Neural cell (in vitro differentiated cells): ENCODE measurements around the gene DPP10. TPM values are rescaled to one million over a fixed set of nuclear protein-coding genes. Genes with fewer than 3 reads are reported as not detected.

Source experiments
- H2AFZ ChIP-seq: fragments of 200-600, 300-800 bp; sonication (generic), shearing (Covaris generic); 2 replicates; pipeline ENCODE4 v1.6.0; 2014; ENCODE audit warnings: low read depth, mild to moderate bottlenecking, antibody characterized with exemption, low read length, moderate library complexity
- H3F3A ChIP-seq: fragments of 200-600 bp; shearing (Covaris generic); 2 replicates; pipeline ENCODE4 v1.6.1; 2016; ENCODE audit warnings: mild to moderate bottlenecking, moderate library complexity, mixed read lengths, antibody characterized with exemption, low read length; ENCODE audit not compliant: insufficient read depth, poor library complexity, severe bottlenecking
- H3K27ac ChIP-seq: fragments of 200-600, 300-800 bp; sonication (generic), shearing (Covaris generic); 2 replicates; pipeline ENCODE4 v1.5.1; 2014; ENCODE audit warnings: mild to moderate bottlenecking, low read length, moderate library complexity
- H3K27me3 ChIP-seq: fragments of 300-800, 200-600 bp; sonication (generic), shearing (Covaris generic); 2 replicates; pipeline ENCODE4 v1.6.0; 2014; ENCODE audit warnings: mild to moderate bottlenecking, low read depth, low read length, moderate library complexity; ENCODE audit not compliant: insufficient read depth
- H3K36me3 ChIP-seq: fragments of 300-800, 200-600 bp; sonication (generic), shearing (Covaris generic); 2 replicates; pipeline ENCODE4 v1.5.1; 2014; ENCODE audit warnings: mild to moderate bottlenecking, antibody characterized with exemption, low read length, moderate library complexity; ENCODE audit not compliant: insufficient read depth
- H3K4me2 ChIP-seq: fragments of 300-800, 200-600 bp; sonication (generic), shearing (Covaris generic); 2 replicates; pipeline ENCODE4 v1.6.0; 2014; ENCODE audit warnings: mild to moderate bottlenecking, low read length
- H3K4me3 ChIP-seq: fragments of 300-800, 200-600 bp; sonication (generic), shearing (Covaris generic); 2 replicates; pipeline ENCODE4 v1.5.1; 2014; ENCODE audit warnings: mild to moderate bottlenecking, low read length, moderate library complexity
- H3K79me2 ChIP-seq: fragments of 200-600 bp; shearing (Covaris generic); replicated peaks from 2 replicates; pipeline ENCODE4 v1.6.0; 2014; ENCODE audit warnings: mild to moderate bottlenecking, low read length, moderate library complexity; ENCODE audit not compliant: insufficient read depth
- H3K9ac ChIP-seq: fragments of 300-800, 200-600 bp; sonication (generic), shearing (Covaris generic); 2 replicates; pipeline ENCODE4 v1.6.1; 2016; ENCODE audit warnings: mild to moderate bottlenecking, low read length, mixed read lengths
- H3K9me2 ChIP-seq: fragments of 200-600 bp; shearing (Covaris generic); 2 replicates; pipeline ENCODE4 v1.6.1; 2016; ENCODE audit warnings: mild to moderate bottlenecking, low read length, mixed read lengths; ENCODE audit not compliant: insufficient read depth
- H3K9me3 ChIP-seq: fragments of 200-600, 300-800 bp; sonication (generic), shearing (Covaris generic); 2 replicates; pipeline ENCODE4 v1.6.1; 2016; ENCODE audit warnings: mild to moderate bottlenecking, mixed run types, low read length, moderate library complexity, mixed read lengths
- H4K20me1 ChIP-seq: fragments of 200-600 bp; shearing (Covaris generic); 2 replicates; pipeline ENCODE4 v1.6.1; 2016; ENCODE audit warnings: mild to moderate bottlenecking, mixed run types; ENCODE audit not compliant: insufficient read depth
- EP300 ChIP-seq: fragments of 450-650 bp; conservative IDR thresholded peaks from 2 replicates; pipeline ENCODE4 v1.6.1; 2014; ENCODE audit warnings: antibody characterized with exemption, mild to moderate bottlenecking, moderate library complexity; ENCODE audit not compliant: poor library complexity, severe bottlenecking
- EZH2 ChIP-seq: fragments of 200-600, 300-800 bp; shearing (Covaris generic), sonication (generic); IDR thresholded peaks from 2 replicates; pipeline ENCODE4 v1.6.1; 2014; ENCODE audit warnings: antibody characterized with exemption, low read length, borderline replicate concordance, mild to moderate bottlenecking; ENCODE audit not compliant: insufficient read depth, poor library complexity, severe bottlenecking
- POLR2AphosphoS5 ChIP-seq: IDR thresholded peaks from 2 replicates; pipeline ENCODE4 v1.6.1; 2012
- RAD21 ChIP-seq: fragments of 450-650 bp; conservative IDR thresholded peaks from 2 replicates; pipeline ENCODE4 v1.6.1; 2014; ENCODE audit warnings: antibody characterized with exemption, mild to moderate bottlenecking, moderate library complexity
- SMC3 ChIP-seq: fragments of 450-650 bp; conservative IDR thresholded peaks from 2 replicates; pipeline ENCODE4 v1.6.1; 2014; ENCODE audit warnings: antibody characterized with exemption, mild to moderate bottlenecking, moderate library complexity; ENCODE audit not compliant: poor library complexity
- TAF1 ChIP-seq: IDR thresholded peaks from 2 replicates; pipeline ENCODE4 v1.6.1; 2012; ENCODE audit warnings: low read depth
- polyA plus RNA-seq: library from polyadenylated mRNA; depleted of rRNA; stranded (reverse); fragments of >200 nt; gene quantifications from 2 replicates; pipeline ENCODE4 v1.2.3, GENCODE V29; 2014
- TF ChIP-seq, protein P1 (sequence below): fragments of 450-650 bp; IDR thresholded peaks from 2 replicates; pipeline ENCODE4 v1.5.1; 2014; ENCODE audit warnings: antibody characterized with exemption, mild to moderate bottlenecking, moderate library complexity; ENCODE audit not compliant: poor library complexity, severe bottlenecking
- TF ChIP-seq, protein P2 (sequence below): IDR thresholded peaks from 2 replicates; pipeline ENCODE4 v1.6.1; 2012; ENCODE audit warnings: borderline replicate concordance

The DPP10 gene
- polyA plus RNA-seq, 1 donor from 2014 or later: 13.9 TPM

DNA sequence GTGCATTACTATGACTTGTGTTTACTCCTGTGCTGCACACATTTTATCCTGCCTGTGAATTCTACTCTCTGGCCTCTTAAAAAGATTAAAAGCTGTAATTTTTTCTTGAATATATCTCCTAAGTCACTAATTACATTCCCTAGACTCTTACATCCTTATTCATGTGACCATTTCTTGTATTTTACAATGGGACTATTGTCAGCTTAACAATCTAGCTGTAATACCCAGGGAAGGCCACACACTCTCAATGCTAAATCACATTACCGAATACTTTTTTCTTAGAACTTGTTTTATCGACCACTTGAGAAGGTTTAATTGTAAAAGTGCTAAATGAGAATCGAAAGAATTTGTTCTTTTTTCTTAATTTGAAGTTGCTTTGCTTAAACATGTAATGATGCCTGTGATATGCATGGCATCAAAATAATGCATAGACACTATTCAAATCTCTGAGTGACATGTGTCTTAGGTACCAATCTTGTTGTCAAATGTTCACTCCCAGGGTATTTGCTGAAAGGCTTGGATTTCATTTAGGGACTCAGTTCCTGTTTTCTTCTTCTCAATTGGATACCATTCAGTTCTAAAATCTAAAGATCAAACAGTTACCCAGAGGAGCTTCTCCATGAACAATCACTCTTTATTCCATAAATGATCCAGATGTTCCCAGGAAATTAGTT is 498.5 kb downstream of the DPP10 start:
- H3K27me3 ChIP-seq: no peaks in the 10 kb centered on the region
- H3K79me2 ChIP-seq: no peaks in the 10 kb centered on the region
- peak overlapping the region; percentile 50 for H3K27ac ChIP-seq
- H3K36me3 ChIP-seq: no peaks in the 10 kb centered on the region
- H2AFZ ChIP-seq: no peak overlapping the region
- H3K4me3 ChIP-seq: peak overlapping the region; percentile 4
- H4K20me1 ChIP-seq: no peaks in the 10 kb centered on the region
- no peaks in the 10 kb centered on the region for H3K9me2 ChIP-seq
- H3K9me3 ChIP-seq: no peaks in the 10 kb centered on the region
- H3K9ac ChIP-seq: no peak overlapping the region
- no peak overlapping the region for H3K4me2 ChIP-seq
- no peaks in the 10 kb centered on the region for H3F3A ChIP-seq
- TF ChIP-seq EZH2: no peak
- TF ChIP-seq EP300: peak; percentile 89
- TF ChIP-seq, protein P1, sequence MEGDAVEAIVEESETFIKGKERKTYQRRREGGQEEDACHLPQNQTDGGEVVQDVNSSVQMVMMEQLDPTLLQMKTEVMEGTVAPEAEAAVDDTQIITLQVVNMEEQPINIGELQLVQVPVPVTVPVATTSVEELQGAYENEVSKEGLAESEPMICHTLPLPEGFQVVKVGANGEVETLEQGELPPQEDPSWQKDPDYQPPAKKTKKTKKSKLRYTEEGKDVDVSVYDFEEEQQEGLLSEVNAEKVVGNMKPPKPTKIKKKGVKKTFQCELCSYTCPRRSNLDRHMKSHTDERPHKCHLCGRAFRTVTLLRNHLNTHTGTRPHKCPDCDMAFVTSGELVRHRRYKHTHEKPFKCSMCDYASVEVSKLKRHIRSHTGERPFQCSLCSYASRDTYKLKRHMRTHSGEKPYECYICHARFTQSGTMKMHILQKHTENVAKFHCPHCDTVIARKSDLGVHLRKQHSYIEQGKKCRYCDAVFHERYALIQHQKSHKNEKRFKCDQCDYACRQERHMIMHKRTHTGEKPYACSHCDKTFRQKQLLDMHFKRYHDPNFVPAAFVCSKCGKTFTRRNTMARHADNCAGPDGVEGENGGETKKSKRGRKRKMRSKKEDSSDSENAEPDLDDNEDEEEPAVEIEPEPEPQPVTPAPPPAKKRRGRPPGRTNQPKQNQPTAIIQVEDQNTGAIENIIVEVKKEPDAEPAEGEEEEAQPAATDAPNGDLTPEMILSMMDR: no peak
- TF ChIP-seq POLR2AphosphoS5: peak; percentile 59

DNA sequence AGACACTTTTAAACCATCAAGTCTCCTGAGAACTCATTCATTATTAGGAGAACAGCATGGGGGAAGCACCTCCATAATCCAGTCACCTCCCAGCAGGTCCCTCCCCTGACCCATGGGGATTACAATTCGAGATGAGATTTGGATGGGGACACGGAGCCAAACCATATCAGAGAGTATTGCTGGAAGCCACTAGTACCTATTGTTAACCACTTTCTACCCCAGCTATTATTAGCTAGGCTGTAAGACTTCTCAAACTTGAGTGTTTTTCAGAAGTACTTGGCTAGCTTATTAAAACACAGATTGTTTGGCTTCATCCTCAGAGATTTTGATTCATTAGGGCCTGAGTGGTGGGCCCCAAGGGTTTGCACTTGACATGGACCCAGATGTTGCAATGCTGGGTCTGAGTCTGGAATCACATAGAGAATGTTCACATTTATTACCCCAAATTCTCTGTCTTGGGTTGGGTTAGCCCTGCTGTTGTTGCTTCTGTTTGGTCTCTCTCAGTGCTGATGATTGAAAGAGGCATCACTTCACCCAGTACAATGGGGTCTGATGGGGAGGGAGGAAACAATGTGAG is 506.9 kb downstream of the DPP10 start:
- no peaks in the 10 kb centered on the region for H3F3A ChIP-seq
- H3K4me2 ChIP-seq: no peak overlapping the region
- H3K79me2 ChIP-seq: no peaks in the 10 kb centered on the region
- H2AFZ ChIP-seq: no peak overlapping the region
- no peaks in the 10 kb centered on the region for H4K20me1 ChIP-seq
- H3K27me3 ChIP-seq: no peaks in the 10 kb centered on the region
- no peak overlapping the region for H3K27ac ChIP-seq
- TF ChIP-seq EP300 (no peak), TAF1 (no peak), SMC3 (no peak)
- H3K4me3 ChIP-seq: no peak overlapping the region
- H3K9ac ChIP-seq: no peak overlapping the region
- no peaks in the 10 kb centered on the region for H3K36me3 ChIP-seq
- H3K9me2 ChIP-seq: no peaks in the 10 kb centered on the region
- no peaks in the 10 kb centered on the region for H3K9me3 ChIP-seq

DNA sequence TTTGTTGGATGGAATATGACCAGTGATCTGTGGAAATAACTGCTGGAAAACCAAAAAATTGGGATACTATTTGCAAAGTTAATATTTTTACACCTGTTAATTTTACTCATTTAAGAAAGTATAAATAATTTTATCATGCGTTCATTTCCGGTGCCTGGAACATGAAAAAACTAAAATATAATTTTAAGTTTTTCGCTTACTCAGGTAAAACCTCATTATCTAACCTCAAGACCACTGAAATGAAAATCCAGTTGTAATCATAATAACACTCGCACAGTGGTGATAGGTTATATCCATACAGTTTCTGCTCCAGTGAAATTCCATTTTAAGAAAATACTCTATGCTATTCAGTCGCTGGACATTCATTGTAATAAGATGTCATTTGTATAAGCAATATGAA is 517.9 kb downstream of the DPP10 start:
- Histone ChIP-seq H3K27ac (no peak overlapping the region), H4K20me1 (no peaks in the 10 kb centered on the region), H3F3A (no peaks in the 10 kb centered on the region), H3K9me3 (no peaks in the 10 kb centered on the region), H3K9ac (no peak overlapping the region), H3K36me3 (no peaks in the 10 kb centered on the region), H3K27me3 (no peaks in the 10 kb centered on the region), H2AFZ (no peak overlapping the region), H3K4me3 (no peak overlapping the region), H3K9me2 (no peaks in the 10 kb centered on the region), H3K4me2 (no peak overlapping the region), H3K79me2 (no peaks in the 10 kb centered on the region)
- TF ChIP-seq RAD21 (no peak), EZH2 (no peak), POLR2AphosphoS5 (no peak), EP300 (no peak)
- TF ChIP-seq, protein P2, sequence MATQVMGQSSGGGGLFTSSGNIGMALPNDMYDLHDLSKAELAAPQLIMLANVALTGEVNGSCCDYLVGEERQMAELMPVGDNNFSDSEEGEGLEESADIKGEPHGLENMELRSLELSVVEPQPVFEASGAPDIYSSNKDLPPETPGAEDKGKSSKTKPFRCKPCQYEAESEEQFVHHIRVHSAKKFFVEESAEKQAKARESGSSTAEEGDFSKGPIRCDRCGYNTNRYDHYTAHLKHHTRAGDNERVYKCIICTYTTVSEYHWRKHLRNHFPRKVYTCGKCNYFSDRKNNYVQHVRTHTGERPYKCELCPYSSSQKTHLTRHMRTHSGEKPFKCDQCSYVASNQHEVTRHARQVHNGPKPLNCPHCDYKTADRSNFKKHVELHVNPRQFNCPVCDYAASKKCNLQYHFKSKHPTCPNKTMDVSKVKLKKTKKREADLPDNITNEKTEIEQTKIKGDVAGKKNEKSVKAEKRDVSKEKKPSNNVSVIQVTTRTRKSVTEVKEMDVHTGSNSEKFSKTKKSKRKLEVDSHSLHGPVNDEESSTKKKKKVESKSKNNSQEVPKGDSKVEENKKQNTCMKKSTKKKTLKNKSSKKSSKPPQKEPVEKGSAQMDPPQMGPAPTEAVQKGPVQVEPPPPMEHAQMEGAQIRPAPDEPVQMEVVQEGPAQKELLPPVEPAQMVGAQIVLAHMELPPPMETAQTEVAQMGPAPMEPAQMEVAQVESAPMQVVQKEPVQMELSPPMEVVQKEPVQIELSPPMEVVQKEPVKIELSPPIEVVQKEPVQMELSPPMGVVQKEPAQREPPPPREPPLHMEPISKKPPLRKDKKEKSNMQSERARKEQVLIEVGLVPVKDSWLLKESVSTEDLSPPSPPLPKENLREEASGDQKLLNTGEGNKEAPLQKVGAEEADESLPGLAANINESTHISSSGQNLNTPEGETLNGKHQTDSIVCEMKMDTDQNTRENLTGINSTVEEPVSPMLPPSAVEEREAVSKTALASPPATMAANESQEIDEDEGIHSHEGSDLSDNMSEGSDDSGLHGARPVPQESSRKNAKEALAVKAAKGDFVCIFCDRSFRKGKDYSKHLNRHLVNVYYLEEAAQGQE: no peak
- TF ChIP-seq, protein P1: no peak
